HG03432 (cell line): ENCODE results near the gene CCDC167.
"Not testable (repeated sequence)": the region's sequence is repeated elsewhere in the genome, so short reads cannot be mapped to it uniquely, and the experiment has no call there.

ENCODE experiments used
- ATAC-seq: cut with Tn5 transposase; IDR thresholded peaks from one replicate; pipeline ENCODE4 v1.9.1; 2021; ENCODE audit warnings: mild to moderate bottlenecking, moderate library complexity; ENCODE audit not compliant: unreplicated experiment

The CCDC167 gene

GRCh38 chr6:37512400-37513011, 12.8 kb upstream of the CCDC167 start:
- ATAC-seq = no peak

- no peak for ATAC-seq
These were observed 12.3 kb upstream of the CCDC167 start for GRCh38 chr6:37511910-37512399.

- no peak for ATAC-seq
These were observed 11.5 kb upstream of the CCDC167 start for GRCh38 chr6:37511201-37511600.

DNA sequence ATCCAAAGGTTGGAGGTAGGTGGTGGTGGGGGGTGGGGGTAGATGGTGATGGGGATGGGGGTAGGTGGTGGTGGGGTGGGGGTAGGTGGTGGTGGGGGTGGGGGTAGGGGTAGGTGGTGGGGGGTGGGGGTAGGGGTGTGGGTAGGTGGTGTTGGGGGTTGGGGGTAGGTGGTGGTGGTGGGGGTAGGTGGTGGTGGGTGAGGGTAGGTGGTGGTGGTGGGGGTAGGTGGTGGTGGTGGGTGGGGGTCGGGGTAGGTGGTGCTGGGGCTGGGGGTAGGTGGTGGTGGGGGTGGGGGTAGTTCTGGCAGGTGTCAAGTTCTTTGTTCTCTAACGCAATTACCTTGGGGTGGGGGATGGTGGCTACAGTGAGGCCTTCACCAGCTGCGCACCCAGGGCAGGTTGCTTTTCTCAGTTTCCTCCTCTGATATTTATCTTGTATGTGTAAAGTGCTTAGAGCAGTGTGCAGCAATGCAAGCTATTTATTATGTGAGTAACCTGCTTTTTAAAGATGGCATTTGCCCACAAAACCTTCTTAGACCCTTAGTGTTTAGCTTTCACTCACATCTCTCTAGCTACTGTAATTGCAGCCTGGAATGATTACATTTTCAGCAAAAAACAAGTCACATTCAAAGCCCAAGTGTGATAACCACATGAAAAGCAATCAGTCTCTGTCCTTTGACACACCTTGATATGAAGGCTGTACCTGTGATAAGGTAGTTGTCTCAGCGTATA, 8.2 kb upstream of the CCDC167 start:
- ATAC-seq = no peak

DNA sequence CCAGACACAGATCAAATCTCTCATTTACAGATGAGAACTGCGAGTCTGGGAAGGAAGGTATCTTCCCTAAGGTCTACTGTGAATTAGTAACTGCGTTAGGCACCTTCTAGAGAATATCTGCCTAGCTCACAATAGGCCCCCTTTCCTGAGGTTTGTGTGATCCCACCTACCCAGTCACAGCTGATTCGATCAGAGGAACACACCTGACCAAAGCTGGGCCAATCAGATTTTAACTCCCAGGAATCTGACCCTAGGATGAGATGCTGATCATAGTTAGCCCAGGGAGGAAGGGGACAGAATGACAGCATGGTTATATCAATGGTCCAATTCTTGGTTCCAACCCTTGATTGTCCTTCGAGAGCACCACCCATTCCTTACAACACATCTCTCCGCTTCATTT, 7.4 kb upstream of the CCDC167 start:
- ATAC-seq = no peak

DNA sequence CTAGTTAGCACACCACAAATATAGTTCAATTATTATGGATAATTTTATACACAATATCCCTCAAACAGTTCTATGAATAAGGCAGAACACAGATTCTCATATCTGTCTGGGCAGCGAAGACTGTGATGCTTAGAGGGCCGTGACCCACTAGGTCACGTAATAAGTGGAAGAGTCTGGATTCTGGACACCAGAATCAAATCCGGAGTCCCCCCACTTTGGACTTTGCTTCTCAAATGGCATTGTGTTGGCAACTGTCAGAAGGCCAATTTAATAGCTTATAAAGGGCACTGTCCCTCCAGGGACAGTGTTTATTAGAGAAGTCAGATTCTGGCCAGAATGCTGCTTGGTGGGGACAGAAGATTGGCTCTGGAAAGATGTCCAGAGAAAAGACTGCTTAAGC, 6.8 kb upstream of the CCDC167 start:
- ATAC-seq = no peak

DNA sequence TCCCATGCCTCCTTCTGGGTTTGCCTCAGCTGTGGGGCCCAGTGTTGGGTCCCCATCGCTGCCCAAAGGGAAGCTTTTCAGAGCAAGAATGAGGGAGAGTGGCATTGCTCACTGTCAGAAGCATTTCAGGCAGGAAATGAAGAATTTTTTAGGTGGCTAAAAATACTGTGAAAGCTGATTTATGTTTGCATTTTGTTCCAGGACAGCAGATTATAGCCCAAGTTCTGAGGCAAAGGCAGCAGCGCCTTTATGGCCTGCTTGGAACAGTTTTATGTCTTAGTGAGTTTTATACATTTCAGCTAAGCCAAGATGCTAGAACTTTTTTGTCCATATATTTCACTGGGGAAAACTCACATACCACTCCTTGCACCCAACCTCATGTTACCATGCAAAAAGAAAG, 4.3 kb upstream of the CCDC167 start:
- no peak for ATAC-seq

DNA sequence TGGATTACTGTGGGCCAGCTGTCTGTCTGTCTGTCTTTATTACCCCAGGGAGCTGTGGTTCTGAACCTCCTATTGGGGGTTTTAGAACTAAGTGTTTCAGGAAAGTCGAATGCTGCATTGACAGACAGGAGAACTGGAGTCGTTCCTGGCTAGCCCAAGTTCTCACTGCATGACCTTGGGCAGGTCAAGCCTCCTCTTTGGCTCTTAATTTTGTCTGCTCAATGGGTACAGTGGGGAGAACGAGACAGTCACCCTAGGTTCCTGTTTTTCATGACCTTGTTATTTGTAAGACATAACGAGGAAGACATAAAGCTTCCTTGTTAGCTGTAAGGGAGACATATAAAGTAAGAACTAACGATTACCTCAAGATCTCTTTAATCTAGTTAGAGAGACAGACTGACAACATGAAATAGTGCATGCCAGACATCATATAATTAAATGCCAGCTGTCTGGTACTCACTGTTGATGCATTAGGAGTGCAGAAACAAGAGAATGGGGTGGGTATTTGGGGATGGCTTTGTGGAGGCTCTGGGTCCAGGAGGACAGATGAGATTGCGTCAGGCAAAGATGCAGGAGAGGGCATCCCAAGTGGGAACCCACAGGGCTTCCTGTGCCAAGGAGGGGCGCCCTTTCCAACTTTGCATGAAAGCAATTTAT, 3.7 kb upstream of the CCDC167 start:
- ATAC-seq = no peak

DNA sequence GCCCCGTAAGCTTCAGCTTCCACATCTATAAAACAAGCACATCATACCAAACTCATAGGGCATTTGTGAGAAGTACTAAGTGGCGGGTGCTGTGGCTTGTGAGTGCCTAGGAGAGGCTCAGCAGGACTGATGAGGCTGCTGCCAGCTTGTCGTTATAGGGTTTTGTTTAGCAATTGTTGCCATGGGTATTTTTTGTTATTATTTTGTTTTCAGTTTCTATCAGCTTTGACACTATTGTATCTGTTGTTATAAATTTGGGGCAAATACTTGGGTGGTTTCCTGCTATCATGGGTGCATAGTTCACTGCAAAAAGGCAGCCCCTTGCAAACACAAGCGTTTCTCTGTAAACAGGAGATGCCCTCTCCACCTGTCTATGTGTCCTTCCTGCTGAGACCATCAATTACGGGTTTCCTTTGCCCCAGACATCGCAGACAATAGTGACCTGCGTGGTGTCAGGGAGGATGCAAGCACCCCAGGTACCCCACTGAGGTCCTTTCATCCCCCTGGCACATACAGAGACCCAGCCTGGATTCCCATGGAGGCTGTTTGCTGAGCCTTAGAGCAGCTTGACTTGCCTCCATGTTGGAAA, 3.1 kb upstream of the CCDC167 start:
- ATAC-seq = peak; percentile 28

DNA sequence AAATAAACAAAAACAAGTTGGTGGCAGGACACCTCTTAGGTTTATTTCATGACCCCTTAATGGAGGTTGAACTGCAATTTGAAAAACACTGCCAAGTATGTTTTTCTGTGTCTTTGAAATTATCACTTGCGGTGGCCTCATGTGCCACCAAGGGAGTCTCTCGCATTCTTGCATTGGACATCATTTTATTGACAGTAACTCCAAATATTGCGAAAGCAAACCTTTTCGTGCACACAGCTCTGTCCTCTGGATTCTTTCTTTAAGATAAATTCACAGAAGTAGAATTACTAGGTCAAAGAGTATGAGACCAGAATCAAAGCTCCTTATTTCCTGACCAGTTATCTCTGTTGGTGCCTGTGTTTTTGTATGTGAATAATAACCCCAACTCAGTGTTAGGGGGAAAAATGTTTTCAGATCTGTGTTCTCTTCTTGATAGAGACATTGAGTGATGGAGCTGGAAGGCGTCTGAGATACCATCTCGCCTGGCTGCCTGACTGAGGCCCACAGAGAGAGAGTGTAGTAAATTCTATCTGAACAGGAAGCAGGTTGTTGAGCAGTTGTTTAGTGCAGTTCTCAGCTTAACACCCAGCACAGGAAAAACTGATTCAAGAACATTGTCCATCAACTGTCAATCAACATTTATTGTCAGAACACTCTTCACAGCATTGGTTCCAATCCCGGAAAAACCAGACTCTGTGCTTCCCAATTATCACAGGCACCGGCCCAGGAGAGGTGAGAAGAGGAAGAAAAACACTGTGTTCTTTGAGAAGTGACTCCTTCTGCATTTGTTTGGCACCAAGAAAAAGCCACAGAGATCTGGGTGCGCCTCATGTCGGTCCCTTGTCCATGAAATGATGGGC, 2.2 kb upstream of the CCDC167 start:
- no peak for ATAC-seq

- not testable (repeated sequence) for ATAC-seq
These were observed 1.2 kb upstream of the CCDC167 start for GRCh38 chr6:37500904-37501303.

- ATAC-seq = no peak
These were observed 558 bp upstream of the CCDC167 start for GRCh38 chr6:37500294-37500608.

GRCh38 chr6:37496951-37497885, 2.5 kb downstream of the CCDC167 start:
- no peak for ATAC-seq

DNA sequence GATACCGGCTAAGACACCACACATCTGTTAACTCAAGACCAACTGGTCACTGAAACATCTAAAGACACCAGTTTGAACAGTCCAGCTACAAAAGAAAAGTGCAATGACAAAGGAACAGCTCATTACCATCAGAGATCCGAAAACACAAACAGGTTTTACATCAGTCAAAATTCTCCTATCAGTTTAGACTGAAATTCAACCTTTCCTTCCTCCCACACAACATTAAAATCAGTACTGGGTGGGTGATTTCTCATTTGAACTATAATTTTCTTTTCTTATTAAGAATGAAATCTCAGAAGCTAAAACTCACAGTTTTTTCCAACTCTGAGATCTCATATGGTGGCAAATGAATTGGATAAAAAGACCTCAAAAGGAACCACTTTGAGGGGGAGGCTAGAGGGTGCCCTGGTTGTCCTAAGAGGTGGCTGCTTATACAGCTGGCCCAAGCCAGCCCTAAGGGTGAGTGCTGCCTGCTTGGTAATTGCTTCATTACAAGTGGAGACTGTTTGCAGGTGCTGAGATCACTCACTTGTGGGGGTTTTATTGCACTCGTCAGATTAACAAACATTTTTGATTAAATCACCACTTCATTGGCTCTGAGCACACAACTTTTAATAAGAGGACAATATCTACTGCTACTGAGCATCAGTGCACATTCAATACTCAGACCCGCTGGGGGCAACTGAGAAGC, 4.3 kb downstream of the CCDC167 start:
- no peak for ATAC-seq

DNA sequence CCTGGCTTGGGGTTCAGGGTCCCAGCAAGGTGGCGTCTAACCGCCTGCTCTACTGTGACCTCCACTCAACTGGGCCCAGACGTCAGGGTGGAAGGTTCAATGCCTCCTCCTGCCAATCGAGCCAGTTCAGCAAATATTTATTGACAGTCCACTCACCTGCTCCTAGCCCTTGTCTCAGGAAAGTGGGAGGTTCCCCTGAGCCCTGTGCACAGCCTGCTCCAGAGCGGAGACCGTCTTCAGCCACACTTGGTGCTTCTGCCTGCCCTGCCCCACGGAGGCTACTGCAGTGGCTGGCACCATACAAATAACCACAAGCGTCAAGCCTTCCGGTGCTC, 6.1 kb downstream of the CCDC167 start:
- ATAC-seq = no peak

- ATAC-seq = no peak
These were observed 6.6 kb downstream of the CCDC167 start for GRCh38 chr6:37492991-37493660.

DNA sequence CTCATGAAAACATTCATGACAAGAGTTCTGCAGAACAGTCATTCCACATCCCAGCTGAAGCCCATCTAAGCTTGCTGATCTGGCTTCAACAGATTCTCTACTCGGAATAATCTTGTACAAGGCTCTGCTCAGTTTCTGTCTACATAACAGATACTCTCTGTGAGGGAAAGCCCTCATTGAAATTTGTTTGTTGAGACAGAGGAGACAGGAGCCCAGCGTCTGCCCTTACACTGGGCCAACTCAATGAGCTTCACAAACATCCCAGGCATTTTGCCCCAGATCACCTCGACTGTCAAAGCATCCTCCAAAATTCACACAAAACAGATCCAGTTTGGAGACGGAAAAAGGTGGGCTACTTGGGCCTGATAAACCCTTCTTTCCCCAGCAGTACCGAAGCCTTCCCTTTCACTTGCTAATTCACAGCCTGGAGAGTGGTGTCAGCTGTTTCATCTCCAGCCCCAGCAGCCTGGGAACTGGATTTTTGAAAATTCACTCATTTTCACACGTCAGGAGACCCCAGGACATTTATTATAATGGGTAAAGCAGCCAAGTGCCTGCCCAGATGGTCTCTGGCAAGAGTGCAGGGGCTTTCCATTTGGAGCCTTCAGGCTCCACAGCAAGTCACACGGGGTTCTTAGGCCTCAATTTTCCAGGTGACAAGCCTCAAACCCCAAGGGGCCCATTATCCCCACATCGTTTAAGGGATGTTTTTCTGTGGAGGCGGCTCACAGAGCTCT, 7.3 kb downstream of the CCDC167 start:
- ATAC-seq = no peak

DNA sequence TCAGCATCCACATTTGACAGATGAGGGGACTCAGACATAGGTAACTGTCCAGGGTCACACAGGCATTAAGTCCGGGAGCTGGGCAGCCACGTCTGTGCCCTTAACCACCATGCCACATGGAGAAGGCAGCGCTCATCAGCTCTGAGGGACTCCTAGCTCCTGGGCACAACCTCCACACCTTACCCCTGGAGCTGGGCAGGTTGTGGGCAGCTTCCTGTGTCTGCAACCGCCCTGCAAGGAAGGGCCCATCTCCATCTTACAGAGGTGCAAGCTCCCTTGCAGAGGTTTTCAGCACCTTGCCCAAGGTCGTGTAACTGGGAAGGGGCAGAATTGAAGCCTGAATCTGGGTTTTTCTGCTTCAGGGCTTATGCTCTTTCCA, 7.9 kb downstream of the CCDC167 start:
- no peak for ATAC-seq
